H9 (cell line): ENCODE data around the gene TSPAN8. TPM values are rescaled to one million over a fixed set of nuclear protein-coding genes. Genes with fewer than 3 reads are reported as not detected.

ENCODE experiments used
- DNase-seq: peaks from one replicate; pipeline ENCODE4 v3.0.0-alpha.2; 2017
- H2AFZ ChIP-seq: one replicate; pipeline ENCODE4 v1.6.1; 2013; ENCODE audit warnings: mild to moderate bottlenecking, low read length, control low read depth, moderate library complexity
- H2AK5ac ChIP-seq: 2 replicates; pipeline ENCODE4 v1.6.1; 2013; ENCODE audit warnings: low read length, control low read depth, mixed read lengths; ENCODE audit not compliant: insufficient read length
- H2BK120ac ChIP-seq: one replicate; pipeline ENCODE4 v1.6.1; 2013; ENCODE audit warnings: low read depth, mild to moderate bottlenecking, low read length, control low read depth, inconsistent platforms; ENCODE audit not compliant: poor library complexity, severe bottlenecking
- H2BK12ac ChIP-seq: 2 replicates; pipeline ENCODE4 v1.6.1; 2013; ENCODE audit warnings: low read length, control low read depth, mixed read lengths, low read depth; ENCODE audit not compliant: insufficient read length
- H2BK15ac ChIP-seq: 2 replicates; pipeline ENCODE4 v1.6.1; 2013; ENCODE audit warnings: low read depth, low read length, control low read depth
- H2BK20ac ChIP-seq: one replicate; pipeline ENCODE4 v1.6.1; 2013; ENCODE audit warnings: low read depth, mild to moderate bottlenecking, low read length, control low read depth, inconsistent platforms; ENCODE audit not compliant: poor library complexity, severe bottlenecking
- H2BK5ac ChIP-seq: 2 replicates; pipeline ENCODE4 v1.6.1; 2013; ENCODE audit warnings: low read length, control low read depth, mixed read lengths; ENCODE audit not compliant: insufficient read length
- H3K14ac ChIP-seq: 2 replicates; pipeline ENCODE4 v1.6.1; 2013; ENCODE audit warnings: low read length, control low read depth; ENCODE audit not compliant: insufficient read depth
- H3K18ac ChIP-seq: 2 replicates; pipeline ENCODE4 v1.6.1; 2013; ENCODE audit warnings: low read depth, mild to moderate bottlenecking, mixed read lengths, low read length, control low read depth; ENCODE audit not compliant: insufficient read length
- H3K23ac ChIP-seq: 2 replicates; pipeline ENCODE4 v1.6.1; 2013; ENCODE audit warnings: low read length, control low read depth, mixed read lengths, low read depth; ENCODE audit not compliant: insufficient read length
- H3K23me2 ChIP-seq: 2 replicates; pipeline ENCODE4 v1.6.1; 2013; ENCODE audit warnings: low read depth, mild to moderate bottlenecking, mixed read lengths, low read length, control low read depth; ENCODE audit not compliant: insufficient read length, poor library complexity, severe bottlenecking
- H3K27ac ChIP-seq: 2 replicates; pipeline ENCODE4 v1.5.1; 2013; ENCODE audit warnings: low read length, control low read depth, mixed read lengths, low read depth; ENCODE audit not compliant: insufficient read length
- H3K27me3 ChIP-seq: 2 replicates; pipeline ENCODE4 v1.6.1; 2013; ENCODE audit warnings: low read length, control low read depth, inconsistent platforms; ENCODE audit not compliant: insufficient read depth
- H3K4ac ChIP-seq: 2 replicates; pipeline ENCODE4 v1.6.1; 2013; ENCODE audit warnings: low read depth, mild to moderate bottlenecking, control low read depth, inconsistent platforms, low read length, moderate library complexity
- H3K4me1 ChIP-seq: 2 replicates; pipeline ENCODE4 v1.6.1; 2013; ENCODE audit warnings: low read length, control low read depth, inconsistent platforms; ENCODE audit not compliant: insufficient read depth
- H3K4me2 ChIP-seq: 2 replicates; pipeline ENCODE4 v1.6.1; 2013; ENCODE audit warnings: low read length, control low read depth, mixed read lengths; ENCODE audit not compliant: insufficient read length, insufficient read depth
- H3K56ac ChIP-seq: 2 replicates; pipeline ENCODE4 v1.6.1; 2013; ENCODE audit warnings: low read depth, mild to moderate bottlenecking, mixed read lengths, low read length, control low read depth; ENCODE audit not compliant: insufficient read length
- H3K79me1 ChIP-seq: 2 replicates; pipeline ENCODE4 v1.6.1; 2013; ENCODE audit warnings: low read depth, mild to moderate bottlenecking, moderate library complexity, low read length, control low read depth, inconsistent platforms; ENCODE audit not compliant: insufficient read depth, poor library complexity, severe bottlenecking
- H3K79me2 ChIP-seq: 2 replicates; pipeline ENCODE4 v1.6.1; 2013; ENCODE audit warnings: low read length, control low read depth, inconsistent platforms; ENCODE audit not compliant: insufficient read depth
- H3K9ac ChIP-seq: 2 replicates; pipeline ENCODE4 v1.6.1; 2013; ENCODE audit warnings: low read length, control low read depth, mixed read lengths; ENCODE audit not compliant: insufficient read length; ENCODE audit errors: extremely low read depth
- H3K9me3 ChIP-seq: one replicate; pipeline ENCODE4 v1.6.1; 2013; ENCODE audit warnings: low read depth, low read length, inconsistent platforms; ENCODE audit not compliant: control insufficient read depth
- H3T11ph ChIP-seq: one replicate; pipeline ENCODE4 v1.6.1; 2013; ENCODE audit warnings: mild to moderate bottlenecking, low read length, control low read depth, inconsistent platforms
- H4K20me1 ChIP-seq: one replicate; pipeline ENCODE4 v1.6.1; 2013; ENCODE audit not compliant: control insufficient read depth, insufficient read length, insufficient read depth
- H4K5ac ChIP-seq: 2 replicates; pipeline ENCODE4 v1.6.1; 2013; ENCODE audit warnings: low read depth, mild to moderate bottlenecking, mixed read lengths, low read length, control low read depth; ENCODE audit not compliant: insufficient read length
- H4K8ac ChIP-seq: replicated peaks from 2 replicates; pipeline ENCODE4 v1.6.1; 2013; ENCODE audit warnings: low read length, control low read depth, mixed read lengths, low read depth; ENCODE audit not compliant: insufficient read length
- H4K91ac ChIP-seq: 2 replicates; pipeline ENCODE4 v1.6.1; 2013; ENCODE audit warnings: low read depth, mild to moderate bottlenecking, moderate library complexity, mixed read lengths, low read length, control low read depth; ENCODE audit not compliant: insufficient read length
- H3K27ac Mint-ChIP-seq, 3 experiments: 2 replicates in 2 of 3; 3 replicates in 1 of 3; pipeline ENCODE4 v1.8.0; 2020 to 2021; ENCODE audit warnings: mixed read lengths in 3 of 3, mild to moderate bottlenecking in 1 of 3, moderate library complexity in 1 of 3
- H3K27me3 Mint-ChIP-seq: 2 replicates; pipeline ENCODE4 v1.8.0; 2021; ENCODE audit warnings: low read depth, mild to moderate bottlenecking, moderate library complexity, mixed read lengths
- H3K36me3 Mint-ChIP-seq, 3 experiments: 2 replicates in 2 of 3; 3 replicates in 1 of 3; pipeline ENCODE4 v1.8.0; 2020 to 2021; ENCODE audit warnings: low read depth in 3 of 3, mixed read lengths in 3 of 3; ENCODE audit not compliant: insufficient read depth in 1 of 3
- H3K4me1 Mint-ChIP-seq, 2 experiments: 2 replicates each; pipeline ENCODE4 v1.8.0; 2020; ENCODE audit warnings: mixed read lengths in 2 of 2
- H3K4me3 Mint-ChIP-seq, 2 experiments: 2 replicates in 1 of 2; 3 replicates in 1 of 2; pipeline ENCODE4 v1.8.0; 2020 to 2021; ENCODE audit warnings: mild to moderate bottlenecking in 2 of 2, mixed read lengths in 2 of 2, moderate library complexity in 1 of 2
- H3K9me3 Mint-ChIP-seq, 2 experiments: 2 replicates in 1 of 2; 3 replicates in 1 of 2; pipeline ENCODE4 v1.8.0; 2020; ENCODE audit warnings: mild to moderate bottlenecking in 2 of 2, mixed read lengths in 2 of 2, moderate library complexity in 1 of 2
- CTCF ChIP-seq: fragments of 200-600 bp; sonication (generic); conservative IDR thresholded peaks from 3 replicates; pipeline ENCODE4 v1.8.0; 2021; ENCODE audit warnings: antibody characterized with exemption, mild to moderate bottlenecking
- WGBS: extraction: QIAGEN DNeasy Blood & Tissue Kit; methylation state at CpG from one replicate; pipeline ENCODE4 v1.1.7; 2013; ENCODE audit warnings: missing lambda C conversion rate, low lambda C conversion rate, mixed read lengths; ENCODE audit not compliant: insufficient read length; ENCODE audit errors: extremely low coverage; 5-methylcytosine and 5-hydroxymethylcytosine counted together
- total RNA-seq: library from RNA; stranded (reverse); gene quantifications from 2 replicates; pipeline ENCODE4 v1.2.1, GENCODE V29; 2021

The TSPAN8 gene
- total RNA-seq, 1 experiment from 2014 or later: not detected

GRCh38 chr12:71139153-71139735 lies 18.6 kb downstream of the TSPAN8 start:
- no peaks in the 10 kb centered on the region for H3K79me1 ChIP-seq
- no peak overlapping the region for H3T11ph ChIP-seq
- no peaks in the 10 kb centered on the region for H3K27me3 ChIP-seq
- H3K14ac ChIP-seq: no peak overlapping the region
- no peak overlapping the region for H4K91ac ChIP-seq
- no peak overlapping the region for H4K5ac ChIP-seq
- no peak for TF ChIP-seq CTCF
- no peak overlapping the region; a peak in 1 of 7 replicates for H3K27ac Mint-ChIP-seq
- no peak for DNase-seq
- no peaks in the 10 kb centered on the region for H3K23me2 ChIP-seq
- no peak overlapping the region for H2BK120ac ChIP-seq
- no peaks in the 10 kb centered on the region for H3K9me3 ChIP-seq
- no peak overlapping the region for H3K4me3 Mint-ChIP-seq
- no CpG with 5 or more reads among the region's 6 CpGs for WGBS
- H3K4me1 Mint-ChIP-seq: peaks cover 12 to 15% of the 10 kb centered on the region in 2 experiments
- H3K9ac ChIP-seq: no peak overlapping the region
- no peaks in the 10 kb centered on the region for H4K20me1 ChIP-seq
- no peaks in the 10 kb centered on the region for H3K27me3 Mint-ChIP-seq
- H2BK12ac ChIP-seq: no peak overlapping the region
- no peak overlapping the region for H4K8ac ChIP-seq
- no peak overlapping the region for H3K18ac ChIP-seq
- no peak overlapping the region for H3K4me2 ChIP-seq
- H3K9me3 Mint-ChIP-seq: no peaks in the 10 kb centered on the region
- no peak overlapping the region for H2BK5ac ChIP-seq
- H2BK20ac ChIP-seq: no peak overlapping the region
- no peak overlapping the region for H2AK5ac ChIP-seq
- H2BK15ac ChIP-seq: no peak overlapping the region
- H2AFZ ChIP-seq: no peak overlapping the region
- H3K4me1 ChIP-seq: no peaks in the 10 kb centered on the region
- H3K4ac ChIP-seq: no peak overlapping the region
- no peaks in the 10 kb centered on the region; a peak in 1 of 7 replicates for H3K36me3 Mint-ChIP-seq
- no peak overlapping the region for H3K23ac ChIP-seq
- no peak overlapping the region for H3K27ac ChIP-seq
- no peak overlapping the region for H3K56ac ChIP-seq
- H3K79me2 ChIP-seq: no peaks in the 10 kb centered on the region
